Colon (tissue), 2 donors: Measurements from ENCODE around the gene FOXJ2.
"Not testable (repeated sequence)": the region's sequence is repeated elsewhere in the genome, so short reads cannot be mapped to it uniquely, and the experiment has no call there.

Experiments used
- FAIRE-seq: peaks from 2 replicates; lab custom pipeline; 2012; peaks lifted over from hg19 to GRCh38; lab: Jason Lieb, UNC
- donor health status: control.
- donor health status: control.

The FOXJ2 gene

GRCh38 chr12:8032242-8033152, at the start of gene FOXJ2:
Gene FOXJ2 (plus strand): TSS chr12:8032716. CDS start chr12:8039833, 7,117 bp downstream.
- FAIRE-seq = no peak

DNA sequence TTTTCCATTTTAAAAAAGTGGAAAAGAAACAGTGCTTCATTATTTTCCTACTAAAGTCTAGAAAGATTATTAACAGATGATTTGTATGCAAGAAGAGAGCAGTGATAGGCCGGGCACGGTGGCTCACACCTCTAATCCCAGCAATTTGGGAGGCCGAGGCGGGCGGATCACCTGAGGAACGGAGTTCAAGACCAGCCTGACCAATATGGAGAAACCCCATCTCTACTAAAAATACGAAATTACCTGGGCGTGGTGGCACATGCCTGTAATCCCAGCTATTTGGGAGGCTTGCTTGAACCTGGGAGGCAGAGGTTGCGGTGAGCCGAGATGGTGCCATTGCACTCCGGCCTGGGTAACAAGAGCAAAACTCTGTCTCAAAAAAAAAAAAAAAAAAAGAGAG, 49.5 kb upstream of the FOXJ2 start:
- FAIRE-seq = not testable (repeated sequence)

- FAIRE-seq = not testable (repeated sequence)
Measured at GRCh38 chr12:7983460-7983859, 49.1 kb upstream of the FOXJ2 start.

DNA sequence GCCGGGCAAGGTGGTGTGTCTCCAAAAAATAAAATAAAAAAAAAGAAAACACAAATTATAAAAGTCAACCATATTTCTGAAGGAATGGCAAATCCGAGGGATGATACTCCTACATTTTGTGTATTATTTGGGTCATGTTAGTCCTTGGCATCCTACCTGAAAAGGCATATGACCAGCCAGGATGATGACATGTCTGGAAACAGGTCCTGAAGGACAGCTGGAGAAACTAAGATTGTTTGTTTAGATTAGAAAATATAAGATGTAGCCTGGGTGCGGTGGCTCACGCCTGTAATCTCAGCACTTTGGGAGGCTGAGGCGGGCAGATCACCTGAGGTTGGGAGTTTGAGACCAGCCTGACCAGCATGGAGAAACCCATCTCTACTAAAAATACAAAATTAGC, 47.6 kb upstream of the FOXJ2 start:
- no peak for FAIRE-seq

- FAIRE-seq = no peak
Measured at GRCh38 chr12:7985802-7986418, 46.6 kb upstream of the FOXJ2 start.

DNA sequence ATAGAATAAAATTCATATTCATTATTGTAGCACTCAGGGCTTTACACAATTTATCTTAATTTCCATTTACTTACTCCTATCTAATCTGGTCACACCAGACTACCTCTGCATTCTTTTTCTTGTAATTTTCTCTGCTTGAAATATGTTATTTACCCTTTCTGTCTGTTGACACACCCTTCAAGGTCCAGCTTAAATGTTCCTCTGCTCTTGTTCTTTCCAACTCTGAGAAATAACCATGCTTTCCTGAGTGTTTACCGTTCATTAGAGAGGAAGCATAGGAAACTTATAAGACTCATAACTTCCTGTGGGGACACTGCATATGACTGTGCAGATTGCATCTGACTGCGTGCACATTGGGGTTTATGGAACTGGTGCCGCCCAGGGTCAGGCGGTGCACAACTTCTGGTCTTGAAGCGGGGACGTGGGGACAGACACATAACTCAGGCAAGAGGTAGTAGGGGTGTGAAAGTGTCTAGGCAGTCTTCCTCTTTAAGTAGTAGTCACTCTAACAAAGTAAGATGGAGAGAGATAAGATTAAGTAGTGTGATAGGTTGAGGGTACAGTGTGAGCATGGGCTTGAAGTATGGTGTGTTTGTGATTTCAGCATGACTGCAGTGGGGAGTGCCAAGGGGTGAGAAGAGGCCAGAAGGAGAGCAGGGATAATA, 42.6 kb upstream of the FOXJ2 start:
- FAIRE-seq = no peak

- FAIRE-seq = no peak
Measured at GRCh38 chr12:7991535-7991934, 41.0 kb upstream of the FOXJ2 start.

DNA sequence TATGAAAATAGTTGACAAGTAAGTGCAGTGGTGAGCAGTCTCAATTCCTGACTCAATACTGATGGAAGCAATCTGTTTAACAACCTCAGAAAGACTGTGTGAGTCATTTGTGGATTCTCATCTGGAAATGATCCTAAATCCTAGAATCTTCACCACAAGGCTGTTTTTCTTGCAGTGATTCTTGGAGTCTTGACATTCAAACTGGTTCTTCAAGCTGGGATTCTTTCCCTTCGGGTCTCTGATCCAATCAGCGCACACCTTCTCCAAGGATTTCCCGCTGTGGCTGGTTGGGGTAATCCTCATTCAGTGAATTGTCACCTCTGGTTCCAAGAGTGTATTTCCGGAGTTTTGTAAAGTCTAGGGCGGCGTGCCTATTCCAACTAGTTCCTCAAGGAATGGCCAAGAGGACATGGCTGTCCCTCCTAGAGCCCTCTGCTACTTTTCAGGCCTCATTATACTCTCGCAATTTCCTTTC, 37.7 kb upstream of the FOXJ2 start:
- no peak for FAIRE-seq

DNA sequence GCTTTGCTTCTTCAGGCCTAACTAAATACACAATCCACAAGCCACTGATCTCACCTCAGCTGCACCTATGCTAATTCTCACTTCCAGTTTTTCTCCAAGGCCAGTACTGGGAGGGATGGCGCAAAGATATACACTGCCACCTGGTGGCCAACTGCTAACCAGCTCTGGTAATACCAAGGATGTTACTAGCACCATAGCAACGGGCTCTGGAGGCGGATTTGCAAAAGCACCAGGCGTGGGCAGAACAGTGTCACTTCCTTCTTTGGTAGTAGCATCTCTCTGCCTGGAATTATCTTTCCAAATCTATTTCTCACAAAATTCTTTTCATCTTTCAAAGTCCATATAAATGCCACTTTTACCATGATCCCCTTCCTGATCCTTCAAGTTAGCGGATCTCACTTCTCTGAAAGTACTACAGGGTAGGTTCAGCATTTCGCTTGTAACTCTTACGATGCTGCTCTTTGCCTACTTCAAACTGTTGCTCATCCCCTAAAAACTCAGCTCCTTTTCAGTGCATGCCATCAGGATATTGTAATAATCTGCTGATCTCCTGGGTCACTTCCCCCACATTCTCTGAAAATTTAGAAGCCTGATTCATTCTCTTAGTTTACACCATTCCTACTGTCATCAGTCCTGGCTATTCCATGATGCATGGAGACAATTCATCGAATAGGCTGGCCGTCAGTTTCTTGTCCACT, 37.1 kb upstream of the FOXJ2 start:
- FAIRE-seq = no peak

GRCh38 chr12:8000827-8001226, 31.7 kb upstream of the FOXJ2 start:
- FAIRE-seq = not testable (repeated sequence)

GRCh38 chr12:8001496-8001895, 31.0 kb upstream of the FOXJ2 start:
- FAIRE-seq = not testable (repeated sequence)

- FAIRE-seq = not testable (repeated sequence)
Measured at GRCh38 chr12:8004897-8005296, 27.6 kb upstream of the FOXJ2 start.

DNA sequence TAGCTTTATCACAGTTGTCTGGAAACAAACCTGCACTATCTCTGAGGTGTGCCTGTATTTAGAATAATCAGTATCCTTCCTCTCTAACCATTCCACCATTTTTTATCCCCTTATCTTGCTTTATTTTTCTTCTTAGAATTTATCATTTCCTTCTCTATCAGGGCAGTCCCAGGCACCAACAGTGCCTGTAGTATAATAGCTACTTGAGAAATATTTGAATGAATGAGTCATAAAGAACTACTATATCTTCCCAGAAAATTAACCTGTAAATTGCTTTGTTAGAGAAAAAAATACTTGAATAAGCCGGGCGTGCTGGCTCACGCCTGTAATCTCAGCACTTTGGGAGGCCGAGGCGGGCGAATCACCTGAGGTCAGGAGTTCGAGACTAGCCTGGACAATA, 21.2 kb upstream of the FOXJ2 start:
- no peak for FAIRE-seq

GRCh38 chr12:8012651-8013309, 19.7 kb upstream of the FOXJ2 start:
- FAIRE-seq = no peak

- no peak for FAIRE-seq
Measured at GRCh38 chr12:8014836-8015235, 17.7 kb upstream of the FOXJ2 start.

- FAIRE-seq = not testable (repeated sequence)
Measured at GRCh38 chr12:8018213-8018612, 14.3 kb upstream of the FOXJ2 start.

DNA sequence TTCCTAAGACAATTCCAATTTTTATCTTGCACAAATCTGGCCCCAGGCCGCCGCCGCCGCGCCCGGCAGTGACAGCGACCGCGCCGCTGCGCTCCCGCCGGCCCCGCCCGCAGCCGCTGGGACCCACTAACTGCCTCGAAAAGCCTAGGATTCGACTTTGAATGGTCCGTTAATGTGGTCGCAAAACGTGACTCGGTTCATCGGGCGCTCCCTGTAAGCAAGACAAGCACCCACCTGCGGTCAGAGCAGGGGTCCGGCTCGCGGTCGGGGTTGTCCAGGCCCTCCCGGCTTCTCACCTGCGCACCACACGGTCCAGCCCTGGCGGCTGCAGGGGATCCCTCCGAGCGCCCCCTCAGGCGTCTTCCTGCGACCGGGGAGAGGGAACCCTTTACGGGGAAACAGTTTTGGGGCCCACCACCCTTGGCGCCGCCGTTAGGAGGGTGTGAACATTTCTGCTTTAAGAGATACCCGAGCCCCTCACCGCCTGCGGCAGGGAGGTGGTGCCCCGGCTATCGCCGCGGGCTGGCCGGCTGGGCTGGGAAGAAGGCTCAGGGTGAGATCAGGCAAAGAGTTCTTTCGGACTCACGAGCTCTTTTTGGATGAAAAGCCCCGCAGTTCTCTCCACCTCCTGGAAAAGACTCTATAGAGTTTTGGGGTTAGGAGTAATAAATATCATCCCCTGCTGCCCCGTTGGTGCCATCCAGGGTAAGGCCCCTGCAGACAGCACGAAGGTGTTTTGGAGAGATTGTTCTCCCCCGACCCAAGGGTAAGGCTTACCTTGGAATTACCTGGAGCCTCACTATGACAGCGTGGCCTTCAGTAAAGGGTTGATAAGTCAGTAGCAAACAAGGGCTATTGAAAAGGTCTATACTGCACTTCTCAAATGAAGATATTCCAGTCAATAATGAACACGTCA, 13.6 kb upstream of the FOXJ2 start:
- FAIRE-seq = no peak

DNA sequence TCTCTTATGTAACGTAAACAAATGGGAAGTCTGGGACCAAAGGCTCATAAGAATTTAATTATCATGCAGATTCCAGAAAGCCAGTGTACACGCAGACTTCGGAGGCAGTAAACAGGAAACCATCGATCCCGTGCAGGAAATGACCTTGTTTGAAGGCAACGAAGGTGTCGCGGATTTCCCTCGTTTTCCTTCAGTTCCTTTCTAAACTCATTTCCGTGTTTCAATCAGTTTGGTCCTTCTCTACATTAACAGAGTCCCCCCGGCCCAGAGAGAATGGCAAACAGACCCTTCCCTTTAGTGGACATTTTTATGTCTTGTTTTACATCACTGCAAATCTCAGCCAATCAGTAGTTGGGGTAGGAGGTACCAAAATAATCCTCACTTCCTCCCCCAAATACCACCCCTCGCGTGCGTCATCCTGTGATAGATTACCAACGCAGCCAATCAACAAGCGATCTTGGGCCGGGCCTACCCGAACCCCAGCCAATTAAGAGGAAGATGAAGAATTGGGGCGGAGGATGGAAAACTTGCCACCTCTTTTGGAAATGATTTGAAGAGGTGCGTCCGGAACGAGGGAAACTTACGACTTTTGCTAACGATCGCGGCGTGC, 6.1 kb upstream of the FOXJ2 start:
- FAIRE-seq = peak; percentile 98

DNA sequence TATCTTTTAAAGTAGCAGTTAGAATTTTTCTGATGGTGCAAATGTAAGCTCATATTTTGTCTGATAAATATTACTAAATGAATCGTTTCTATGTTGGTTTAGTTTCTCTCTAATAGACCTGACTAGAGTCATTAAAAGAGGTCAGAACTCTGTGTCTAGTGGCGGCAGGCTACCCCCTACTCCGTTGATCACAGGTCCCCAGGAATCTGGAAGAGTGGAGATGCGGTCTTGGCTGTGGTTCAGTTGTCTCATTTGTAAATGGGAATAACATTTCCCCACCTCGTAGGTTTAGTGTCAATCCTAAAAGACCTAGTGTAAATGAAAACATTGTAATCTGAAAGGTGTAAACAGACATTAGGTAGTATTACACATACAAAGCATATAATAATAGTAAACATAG, 4.7 kb upstream of the FOXJ2 start:
- peak; percentile 57 for FAIRE-seq

GRCh38 chr12:8028267-8028666, 4.2 kb upstream of the FOXJ2 start:
- FAIRE-seq = no peak
